Stimulated activated CD4-positive, alpha-beta T cell treated with anti-CD3 and anti-CD28 coated beads, Interleukin-1b, Interleukin-23, amount 100 ng/mL, for 24 hours (primary cell): Measurements from ENCODE around the gene NHLRC3.
"Not testable (repeated sequence)": the region's sequence is repeated elsewhere in the genome, so short reads cannot be mapped to it uniquely, and the experiment has no call there.

Experiments
- DNase-seq, 4 experiments: peaks; one replicate each; pipeline ENCODE4 v3.0.0-alpha.2; 2020; ENCODE audit warnings: low read depth in 4 of 4, low spot score in 1 of 4

Gene NHLRC3

DNA sequence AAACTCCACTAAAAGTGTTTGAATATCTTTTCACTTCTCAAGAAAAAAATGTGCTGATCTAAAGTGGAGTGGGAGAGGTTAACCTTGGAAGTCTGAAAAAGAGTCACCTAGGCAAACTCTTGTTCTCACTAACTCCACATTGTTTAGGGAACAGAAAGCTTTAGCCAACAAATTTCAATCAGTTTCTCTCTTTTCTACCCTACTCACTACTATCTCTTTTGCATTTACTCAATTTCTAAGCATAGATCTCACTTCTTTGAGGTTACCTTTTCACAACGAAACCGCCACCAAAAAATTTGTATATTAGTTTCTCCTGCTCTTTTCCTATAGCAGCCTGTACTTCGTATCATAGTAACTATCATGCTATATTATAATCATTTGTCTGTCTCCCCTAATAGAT is 6.3 kb downstream of the NHLRC3 start:
- no peak for DNase-seq

DNA sequence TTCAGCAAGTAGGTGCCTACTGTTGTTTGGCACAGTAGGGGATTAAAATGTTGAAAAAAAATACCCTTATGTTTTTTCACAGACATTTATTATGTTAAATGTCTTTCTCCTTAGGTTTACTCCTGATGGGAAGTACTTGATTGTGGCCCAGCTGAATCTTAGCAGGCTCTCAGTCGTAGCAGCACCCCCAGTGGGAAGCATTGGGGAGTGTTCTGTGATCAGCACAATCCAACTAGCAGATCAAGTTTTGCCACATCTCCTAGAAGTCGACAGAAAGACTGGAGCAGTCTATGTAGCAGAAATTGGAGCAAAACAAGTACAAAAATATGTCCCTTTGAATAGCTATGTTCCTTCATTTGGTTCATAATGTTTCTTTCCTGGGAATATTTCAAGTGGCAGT is 9.3 kb downstream of the NHLRC3 start:
- DNase-seq, result no peak

- no peak for DNase-seq
Measured at GRCh38 chr13:39048806-39049205, 10.6 kb downstream of the NHLRC3 start.

DNA sequence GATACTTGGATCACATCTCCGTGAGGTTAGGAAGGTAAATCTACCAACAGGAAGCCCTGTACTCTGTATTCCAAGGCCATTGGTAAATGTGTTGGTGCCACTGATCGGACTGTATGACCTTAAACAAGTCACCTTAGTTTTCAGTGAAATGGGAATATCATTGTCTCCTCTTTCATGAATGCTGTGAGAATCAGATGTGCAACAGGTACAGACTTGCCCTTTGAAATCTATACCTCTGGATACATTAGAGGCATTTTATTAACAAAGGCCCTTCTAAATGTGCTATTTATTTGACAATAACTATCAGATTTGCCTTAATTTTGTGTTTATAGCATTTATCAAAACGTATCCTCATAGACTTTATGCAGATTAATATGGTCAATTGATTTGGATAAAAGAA is 11.0 kb downstream of the NHLRC3 start:
- DNase-seq, result no peak

DNA sequence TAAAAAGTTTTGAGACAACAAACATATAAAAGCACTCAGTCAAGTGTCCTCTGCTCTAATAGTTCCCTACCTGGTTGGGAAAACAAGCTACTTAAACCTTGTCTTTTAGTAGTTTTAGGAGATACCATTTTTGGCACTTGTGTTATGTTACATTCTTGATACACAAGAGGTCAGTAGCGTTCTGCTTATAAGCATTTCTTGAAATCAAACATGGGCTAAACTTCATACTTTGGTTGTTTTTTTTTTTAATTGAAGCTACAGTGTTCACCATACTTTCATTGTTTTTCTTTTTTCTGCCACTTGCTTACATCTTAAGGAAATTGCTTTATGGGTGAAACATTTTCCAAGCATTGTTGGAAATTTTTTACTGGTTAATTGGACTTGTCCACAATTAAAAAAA is 12.9 kb downstream of the NHLRC3 start:
- no peak for DNase-seq

DNA sequence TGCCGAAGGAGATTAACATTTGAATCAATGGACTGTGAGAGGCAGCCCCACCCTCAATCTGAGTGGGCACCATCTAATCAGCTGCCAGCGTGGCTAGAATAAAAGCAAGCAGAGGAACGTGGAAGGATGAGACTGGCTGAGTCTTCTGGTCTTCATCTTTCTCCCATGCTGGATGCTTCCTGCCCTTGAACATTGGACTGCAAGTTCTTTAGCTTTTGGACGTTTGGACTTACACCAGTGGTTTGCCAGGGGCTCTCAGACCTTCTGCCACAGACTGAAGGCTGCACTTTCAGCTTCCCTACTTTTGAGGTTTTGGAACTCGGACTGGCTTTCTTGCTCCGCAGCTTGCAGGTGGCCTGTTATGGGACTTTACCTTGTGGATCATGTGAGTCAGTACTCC is 14.7 kb downstream of the NHLRC3 start:
- DNase-seq, result no peak

DNA sequence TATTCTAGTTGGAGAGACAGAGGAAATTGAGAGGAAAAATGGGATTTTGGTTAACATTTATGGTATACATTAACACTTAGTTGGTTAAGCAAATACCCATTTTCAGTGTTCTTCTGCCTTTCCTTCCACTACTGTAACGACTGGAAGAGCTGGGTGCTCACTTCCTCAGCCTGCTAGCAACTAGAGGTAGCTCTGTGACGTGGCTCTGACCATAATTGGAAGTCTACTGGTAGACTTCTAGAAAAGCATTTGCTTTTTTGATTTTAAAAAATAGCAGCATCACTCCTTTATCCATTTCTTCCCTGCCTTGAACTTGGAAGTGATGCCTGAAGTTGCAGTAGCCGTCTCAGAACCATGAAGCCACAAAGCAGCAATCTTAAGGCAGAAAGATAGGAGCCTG is 15.9 kb downstream of the NHLRC3 start:
- no peak for DNase-seq

DNA sequence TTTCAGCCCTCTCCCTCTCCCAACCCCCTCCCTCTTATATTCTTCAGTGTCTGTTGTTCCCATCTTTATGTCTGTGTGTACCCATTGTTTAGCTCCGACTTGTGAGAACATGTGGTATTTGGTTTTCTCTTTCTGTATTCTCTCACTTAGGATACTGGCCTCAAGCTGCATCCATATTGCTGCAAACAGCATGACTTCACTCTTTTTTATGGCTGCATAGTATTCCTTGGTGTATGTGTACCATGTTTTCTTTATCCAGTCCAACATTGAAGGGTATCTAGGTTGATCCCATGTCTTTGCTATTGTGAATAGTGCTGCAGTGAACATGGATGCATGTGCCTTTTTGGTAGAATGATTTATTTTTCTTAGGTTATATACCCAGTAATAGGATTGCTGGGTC is 17.8 kb downstream of the NHLRC3 start:
- DNase-seq, result no peak

DNA sequence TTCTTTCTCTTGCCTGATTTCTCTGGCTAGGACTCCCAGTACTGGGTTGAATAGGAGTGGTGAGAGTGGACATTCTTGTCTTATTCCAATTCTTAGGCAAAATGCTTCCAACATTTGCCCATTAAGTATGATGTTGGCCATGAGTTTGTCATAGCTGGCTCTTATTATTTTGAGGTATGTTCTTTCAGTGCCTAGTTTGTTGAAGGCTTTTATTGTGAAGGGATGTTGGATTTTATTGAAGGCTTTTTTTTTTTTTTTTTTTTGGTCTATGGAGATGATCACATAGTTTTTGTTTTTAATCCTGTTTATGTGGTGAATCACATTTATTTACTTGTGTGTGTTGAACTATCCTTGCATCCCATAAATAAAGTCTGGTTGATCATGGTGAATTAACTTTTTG is 19.8 kb downstream of the NHLRC3 start:
- DNase-seq, result no peak

DNA sequence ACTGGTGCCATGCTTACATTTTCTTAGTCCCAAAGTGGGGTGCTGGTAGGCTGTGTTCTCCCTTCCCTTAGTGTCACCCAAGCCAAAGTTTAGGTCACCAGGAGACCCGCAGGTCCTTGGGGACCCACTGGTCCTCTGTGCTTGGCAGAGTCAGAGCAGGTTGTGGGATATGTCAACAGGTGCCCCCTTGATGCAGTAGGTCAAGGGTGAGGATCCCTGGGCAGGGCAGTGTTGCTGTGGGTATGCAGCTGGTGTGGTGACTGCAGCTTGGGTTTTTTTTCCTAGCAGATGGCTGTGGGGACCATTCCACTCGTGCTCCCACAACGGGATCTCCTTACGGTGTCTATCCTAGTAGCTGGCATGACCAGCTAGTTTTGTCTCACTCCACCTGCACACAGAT is 23.7 kb downstream of the NHLRC3 start:
- DNase-seq, result no peak

GRCh38 chr13:39072842-39073241 is 34.6 kb downstream of the NHLRC3 start:
- DNase-seq, result no peak

GRCh38 chr13:39073983-39074382 is 35.7 kb downstream of the NHLRC3 start:
- DNase-seq, result no peak

- not testable (repeated sequence) for DNase-seq
Measured at GRCh38 chr13:39086251-39086945, 48.1 kb downstream of the NHLRC3 start.

DNA sequence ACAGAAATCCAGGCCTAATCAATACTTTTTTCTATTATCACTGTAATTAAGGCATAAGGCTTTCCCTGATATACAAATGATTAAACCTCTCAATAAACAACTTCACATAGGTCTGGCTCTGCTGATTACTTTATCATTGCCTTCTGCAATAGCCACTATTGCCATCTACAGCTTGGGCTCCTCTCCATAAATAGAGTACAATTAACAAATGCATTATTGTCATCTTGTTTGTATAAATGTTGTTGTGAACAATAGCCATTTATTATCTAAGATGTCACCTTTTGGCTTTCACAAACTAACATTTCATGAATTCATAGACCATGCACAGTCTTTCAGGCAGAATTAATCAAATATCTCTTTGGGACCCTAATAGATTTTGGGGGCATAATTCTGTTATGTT is 53.3 kb downstream of the NHLRC3 start:
- no peak for DNase-seq

GRCh38 chr13:39095500-39095899 is 57.2 kb downstream of the NHLRC3 start:
- DNase-seq, result no peak

DNA sequence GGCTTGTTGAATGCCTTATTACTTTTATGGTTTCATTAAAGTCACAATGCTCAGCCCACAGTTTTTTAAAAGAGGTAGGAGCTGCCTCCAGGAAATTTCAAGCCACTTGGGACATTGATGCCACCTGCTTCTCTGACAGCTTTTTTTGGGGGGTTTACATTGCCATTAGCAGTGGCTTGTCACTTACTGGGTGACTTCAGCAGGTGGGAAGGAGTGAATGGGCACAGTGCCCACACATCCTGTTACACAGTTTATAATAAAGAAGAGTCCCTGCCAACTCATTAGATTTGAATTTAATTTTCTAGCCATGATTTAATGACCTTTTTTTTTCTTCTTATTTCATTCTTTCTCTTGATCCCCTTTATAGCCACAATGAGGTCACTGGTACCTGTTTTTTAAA is 61.0 kb downstream of the NHLRC3 start:
- DNase-seq, result no peak
